ENCODE measurements around the gene BICC1. TPM values are rescaled to one million over a fixed set of nuclear protein-coding genes. Genes with fewer than 3 reads are reported as not detected.

The BICC1 gene
- total RNA-seq, 4 donors from 2014 or later: 1.3 to 29.7 (median 17.5) TPM

DNA sequence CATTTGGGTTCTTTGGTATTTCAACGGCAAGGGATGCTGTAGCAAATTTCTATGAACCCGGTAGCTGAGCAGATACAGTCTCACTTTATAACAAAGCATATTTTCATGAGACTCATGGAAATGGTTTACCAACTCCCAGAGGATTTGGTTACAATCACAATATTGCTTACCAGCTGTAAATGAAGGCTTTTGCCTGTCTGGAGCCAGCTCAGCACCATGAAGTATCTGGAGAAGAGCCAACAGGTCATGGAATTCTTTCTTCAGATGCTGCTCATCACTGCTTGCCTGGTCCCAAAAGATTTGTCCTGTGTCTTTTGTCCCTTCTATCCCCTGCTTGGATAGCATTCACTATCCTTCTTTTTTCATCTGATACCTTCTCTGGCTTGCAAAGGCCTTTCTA, 346.9 kb downstream of the BICC1 start:
- DNase-seq: no peak
- TF ChIP-seq, protein P1, sequence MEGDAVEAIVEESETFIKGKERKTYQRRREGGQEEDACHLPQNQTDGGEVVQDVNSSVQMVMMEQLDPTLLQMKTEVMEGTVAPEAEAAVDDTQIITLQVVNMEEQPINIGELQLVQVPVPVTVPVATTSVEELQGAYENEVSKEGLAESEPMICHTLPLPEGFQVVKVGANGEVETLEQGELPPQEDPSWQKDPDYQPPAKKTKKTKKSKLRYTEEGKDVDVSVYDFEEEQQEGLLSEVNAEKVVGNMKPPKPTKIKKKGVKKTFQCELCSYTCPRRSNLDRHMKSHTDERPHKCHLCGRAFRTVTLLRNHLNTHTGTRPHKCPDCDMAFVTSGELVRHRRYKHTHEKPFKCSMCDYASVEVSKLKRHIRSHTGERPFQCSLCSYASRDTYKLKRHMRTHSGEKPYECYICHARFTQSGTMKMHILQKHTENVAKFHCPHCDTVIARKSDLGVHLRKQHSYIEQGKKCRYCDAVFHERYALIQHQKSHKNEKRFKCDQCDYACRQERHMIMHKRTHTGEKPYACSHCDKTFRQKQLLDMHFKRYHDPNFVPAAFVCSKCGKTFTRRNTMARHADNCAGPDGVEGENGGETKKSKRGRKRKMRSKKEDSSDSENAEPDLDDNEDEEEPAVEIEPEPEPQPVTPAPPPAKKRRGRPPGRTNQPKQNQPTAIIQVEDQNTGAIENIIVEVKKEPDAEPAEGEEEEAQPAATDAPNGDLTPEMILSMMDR (IDR thresholded peaks at IDR 0.05): no peak
- TF ChIP-seq POLR2A (IDR thresholded peaks at IDR 0.05): no peak
- H3K4me3 ChIP-seq: no peak overlapping the region
- no peaks in the 10 kb centered on the region for H3K36me3 ChIP-seq
- no peak overlapping the region for H3K27ac ChIP-seq
- H3K9me3 ChIP-seq: no peaks in the 10 kb centered on the region
- intact Hi-C loops (cut with DNase I; ENCODE audit: low total_unique reads): no loop called here
- H3K4me1 ChIP-seq: no peaks in the 10 kb centered on the region
- no peaks in the 10 kb centered on the region for H3K27me3 ChIP-seq

DNA sequence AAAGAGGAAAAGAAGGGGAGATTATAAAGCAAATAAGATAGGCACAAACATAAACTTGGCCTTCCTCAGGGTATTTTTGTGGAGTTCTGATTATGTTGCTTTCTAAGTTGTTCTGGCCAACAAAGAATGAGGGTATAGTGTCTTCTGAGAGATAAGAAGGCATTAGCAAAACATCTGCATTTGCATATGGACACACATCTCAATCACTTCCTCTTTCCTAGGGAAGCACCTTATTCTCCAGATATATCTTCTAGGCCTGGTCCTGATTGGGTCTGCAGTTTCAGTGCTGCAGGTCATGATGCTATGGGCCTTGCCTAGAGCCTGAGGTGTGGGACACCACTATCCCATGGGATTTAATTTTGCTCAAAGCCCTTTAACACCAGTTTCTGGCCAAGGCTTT, 355.0 kb downstream of the BICC1 start:
- intact Hi-C loops (cut with DNase I; ENCODE audit: low total_unique reads): no loop called here
- DNase-seq: no peak
- TF ChIP-seq POLR2A (IDR thresholded peaks at IDR 0.05): no peak
- TF ChIP-seq, protein P1 (IDR thresholded peaks at IDR 0.05): no peak
- H3K9me3 ChIP-seq: no peaks in the 10 kb centered on the region
- no peak overlapping the region for H3K27ac ChIP-seq
- no peaks in the 10 kb centered on the region for H3K4me1 ChIP-seq
- H3K4me3 ChIP-seq: no peak overlapping the region
- H3K36me3 ChIP-seq: no peaks in the 10 kb centered on the region
- no peaks in the 10 kb centered on the region for H3K27me3 ChIP-seq

DNA sequence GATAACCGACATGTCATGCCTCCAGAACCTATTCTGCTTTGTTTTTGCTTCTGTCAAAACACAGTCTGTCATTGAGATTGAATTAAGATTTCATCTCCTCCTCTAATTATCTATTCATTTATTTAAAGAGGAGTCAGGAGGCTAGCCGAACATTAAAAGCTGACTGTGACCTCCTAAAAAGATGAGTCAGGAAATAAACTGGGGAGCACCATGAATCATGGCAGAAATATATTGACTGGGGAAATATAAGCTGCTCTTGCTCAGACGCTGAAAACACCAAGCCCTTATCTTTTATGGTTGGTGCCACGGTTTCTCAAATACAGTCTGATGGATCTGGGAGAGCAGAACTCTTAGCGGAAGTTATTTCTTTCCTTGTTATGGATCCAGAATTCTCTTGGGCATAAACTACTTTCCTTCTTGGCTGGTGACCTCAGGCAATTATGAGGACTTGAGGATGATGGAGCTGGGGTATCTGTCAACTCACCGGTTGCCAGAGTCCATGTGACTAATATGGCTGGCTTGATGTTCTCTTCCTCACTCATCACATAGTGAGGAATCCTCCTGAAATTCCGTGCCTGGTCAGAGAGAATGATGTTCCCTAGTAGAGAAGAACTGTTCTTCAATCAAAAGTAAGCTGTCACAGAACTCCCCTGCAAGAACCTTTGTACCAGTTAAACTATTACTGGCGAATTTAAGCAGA, 356.2 kb downstream of the BICC1 start:
- H3K9me3 ChIP-seq: no peaks in the 10 kb centered on the region
- H3K27me3 ChIP-seq: no peaks in the 10 kb centered on the region

DNA sequence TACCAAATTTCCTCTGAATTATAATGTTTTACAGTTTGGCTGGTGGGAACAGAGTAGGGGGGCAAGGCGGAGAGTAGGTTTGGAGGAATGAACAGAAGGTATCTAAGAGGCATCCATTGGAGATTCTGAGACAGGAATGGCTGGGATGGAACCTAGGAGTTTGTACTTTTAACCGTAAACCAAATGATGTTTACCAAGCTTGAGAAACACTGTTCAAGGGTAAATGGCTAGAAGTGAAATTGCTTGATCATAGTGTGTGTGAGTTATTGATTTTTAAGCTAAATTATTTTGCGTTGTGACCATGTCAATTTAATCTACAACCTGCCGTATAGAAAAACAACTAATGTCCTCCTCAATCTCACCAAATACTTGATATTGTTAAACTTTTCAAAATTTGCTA, 357.4 kb downstream of the BICC1 start:
- Histone ChIP-seq H3K4me3 (no peak overlapping the region), H3K9me3 (no peaks in the 10 kb centered on the region), H3K36me3 (no peaks in the 10 kb centered on the region), H3K27me3 (no peaks in the 10 kb centered on the region), H3K27ac (no peak overlapping the region), H3K4me1 (no peaks in the 10 kb centered on the region)
- DNase-seq: no peak
- intact Hi-C loops (cut with DNase I; ENCODE audit: low total_unique reads): no loop called here
- no peak for TF ChIP-seq POLR2A (IDR thresholded peaks at IDR 0.05)
- TF ChIP-seq, protein P1 (IDR thresholded peaks at IDR 0.05): no peak

More for the DNA sequence above, 356.2 kb downstream of the BICC1 start:
- no peak for TF ChIP-seq POLR2A (IDR thresholded peaks at IDR 0.05)
- TF ChIP-seq, protein P1 (IDR thresholded peaks at IDR 0.05): no peak
- no peak overlapping the region for H3K27ac ChIP-seq
- H3K4me3 ChIP-seq: no peak overlapping the region
- no peaks in the 10 kb centered on the region for H3K36me3 ChIP-seq
- no peaks in the 10 kb centered on the region for H3K4me1 ChIP-seq
- intact Hi-C loops (cut with DNase I; ENCODE audit: low total_unique reads): no loop called here
- DNase-seq: no peak

DNA sequence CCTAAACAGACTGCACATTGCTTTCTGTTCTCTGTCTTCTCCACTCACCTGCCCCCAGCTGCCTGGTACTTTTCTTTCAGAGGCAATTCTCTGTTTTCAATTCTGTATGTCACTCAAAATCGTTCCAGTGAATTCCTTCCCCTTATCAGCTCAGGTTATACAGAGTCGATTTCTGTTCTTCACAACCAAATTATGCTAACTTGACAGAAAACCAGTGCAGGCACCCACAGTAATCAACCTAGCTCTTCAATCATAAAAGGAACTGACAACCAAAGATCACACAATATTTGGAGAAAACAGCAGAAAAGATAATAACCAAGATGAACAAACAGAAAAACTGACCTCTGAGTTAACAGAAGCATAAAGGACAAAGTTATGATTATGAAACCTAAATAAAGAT, 360.5 kb downstream of the BICC1 start:
- Histone ChIP-seq H3K4me1 (no peaks in the 10 kb centered on the region), H3K27ac (no peak overlapping the region), H3K9me3 (no peaks in the 10 kb centered on the region), H3K4me3 (no peak overlapping the region), H3K27me3 (no peaks in the 10 kb centered on the region), H3K36me3 (no peaks in the 10 kb centered on the region)
- intact Hi-C loops (cut with DNase I; ENCODE audit: low total_unique reads): no loop called here
- no peak for TF ChIP-seq POLR2A (IDR thresholded peaks at IDR 0.05)
- TF ChIP-seq, protein P1 (IDR thresholded peaks at IDR 0.05): no peak
- no peak for DNase-seq

Other genes with a start within 250 kb of the BICC1 start
- 10 to 100 TPM in 1 of 4 donors, 1 to 10 TPM in 2, under 1 TPM in 1; 0.26 to 10.8 (median 3.8) TPM for gene IPMK, start 245.0 kb upstream of the BICC1 start, total RNA-seq
- 10 to 100 TPM in 3 of 4 donors, 1 to 10 TPM in 1; 9.7 to 17.4 (median 11.3) TPM for gene CISD1, start 243.7 kb upstream of the BICC1 start, total RNA-seq
- gene UBE2D1, start 177.9 kb upstream of the BICC1 start, total RNA-seq: 10 to 100 TPM in 3 of 4 donors, 1 to 10 TPM in 1; 9.4 to 67.6 (median 20.6) TPM
- gene TFAM, start 127.5 kb upstream of the BICC1 start, total RNA-seq: 10 to 100 TPM; 11.8 to 48.6 (median 25.9) TPM